Measurements from ENCODE around the gene SATB1. TPM values are rescaled to one million over a fixed set of nuclear protein-coding genes. Genes with fewer than 3 reads are reported as not detected.

SATB1 gene
- total and polyA plus RNA-seq, 2 experiments from 2014 or later, result 17.4 to 28.9 TPM

DNA sequence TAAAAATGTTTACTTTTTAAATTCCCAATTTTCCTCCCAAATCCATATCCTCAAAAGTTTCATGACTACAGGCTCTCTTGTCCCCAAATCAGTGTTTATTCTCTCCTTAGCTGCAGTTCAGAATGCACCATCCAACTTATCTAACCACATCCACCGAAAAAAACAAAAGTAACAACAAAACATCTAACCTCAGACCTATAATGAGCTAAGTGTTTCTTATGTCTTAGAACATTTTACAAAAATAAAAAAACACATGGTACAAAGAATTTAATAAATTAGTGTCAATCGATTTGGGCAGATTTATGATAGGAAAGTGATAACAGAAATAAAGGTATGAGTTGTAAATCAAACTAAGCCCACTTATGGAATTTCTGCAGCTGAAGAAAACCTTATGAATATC, 13.6 kb downstream of the SATB1 start:
- Mint-ChIP-seq H3K36me3 (ENCODE audit: low read depth) (peaks cover 15% of the 10 kb centered on the region; the same call in 1 of the 3 replicates), H3K27ac (no peak overlapping the region), H3K4me1 (peaks cover 17% of the 10 kb centered on the region), H3K9me3 (no peaks in the 10 kb centered on the region), H3K4me3 (no peak overlapping the region), H3K27me3 (ENCODE audit: insufficient read depth, low read depth, poor library complexity) (no peaks in the 10 kb centered on the region)
- DNase-seq (ENCODE audit: low spot score) (no peak), ATAC-seq (no peak)
- H3K4me2 ChIP-seq, result no peak overlapping the region
- H3K9me2 ChIP-seq (ENCODE audit: insufficient read depth), result no peaks in the 10 kb centered on the region
- no peaks in the 10 kb centered on the region for H3K36me3 ChIP-seq (ENCODE audit: insufficient read depth)
- H3K27ac ChIP-seq (ENCODE audit: low read depth), result no peak overlapping the region
- no peaks in the 10 kb centered on the region for H3K79me2 ChIP-seq (replicated peaks; ENCODE audit: insufficient read depth)
- TF ChIP-seq ZNF114 (CRISPR knock-in tag; IDR thresholded peaks at IDR 0.05), result no peak
- no peak for TF ChIP-seq STAT1 (IDR thresholded peaks at IDR 0.05; ENCODE audit: unreplicated experiment)
- TF ChIP-seq, protein P1, sequence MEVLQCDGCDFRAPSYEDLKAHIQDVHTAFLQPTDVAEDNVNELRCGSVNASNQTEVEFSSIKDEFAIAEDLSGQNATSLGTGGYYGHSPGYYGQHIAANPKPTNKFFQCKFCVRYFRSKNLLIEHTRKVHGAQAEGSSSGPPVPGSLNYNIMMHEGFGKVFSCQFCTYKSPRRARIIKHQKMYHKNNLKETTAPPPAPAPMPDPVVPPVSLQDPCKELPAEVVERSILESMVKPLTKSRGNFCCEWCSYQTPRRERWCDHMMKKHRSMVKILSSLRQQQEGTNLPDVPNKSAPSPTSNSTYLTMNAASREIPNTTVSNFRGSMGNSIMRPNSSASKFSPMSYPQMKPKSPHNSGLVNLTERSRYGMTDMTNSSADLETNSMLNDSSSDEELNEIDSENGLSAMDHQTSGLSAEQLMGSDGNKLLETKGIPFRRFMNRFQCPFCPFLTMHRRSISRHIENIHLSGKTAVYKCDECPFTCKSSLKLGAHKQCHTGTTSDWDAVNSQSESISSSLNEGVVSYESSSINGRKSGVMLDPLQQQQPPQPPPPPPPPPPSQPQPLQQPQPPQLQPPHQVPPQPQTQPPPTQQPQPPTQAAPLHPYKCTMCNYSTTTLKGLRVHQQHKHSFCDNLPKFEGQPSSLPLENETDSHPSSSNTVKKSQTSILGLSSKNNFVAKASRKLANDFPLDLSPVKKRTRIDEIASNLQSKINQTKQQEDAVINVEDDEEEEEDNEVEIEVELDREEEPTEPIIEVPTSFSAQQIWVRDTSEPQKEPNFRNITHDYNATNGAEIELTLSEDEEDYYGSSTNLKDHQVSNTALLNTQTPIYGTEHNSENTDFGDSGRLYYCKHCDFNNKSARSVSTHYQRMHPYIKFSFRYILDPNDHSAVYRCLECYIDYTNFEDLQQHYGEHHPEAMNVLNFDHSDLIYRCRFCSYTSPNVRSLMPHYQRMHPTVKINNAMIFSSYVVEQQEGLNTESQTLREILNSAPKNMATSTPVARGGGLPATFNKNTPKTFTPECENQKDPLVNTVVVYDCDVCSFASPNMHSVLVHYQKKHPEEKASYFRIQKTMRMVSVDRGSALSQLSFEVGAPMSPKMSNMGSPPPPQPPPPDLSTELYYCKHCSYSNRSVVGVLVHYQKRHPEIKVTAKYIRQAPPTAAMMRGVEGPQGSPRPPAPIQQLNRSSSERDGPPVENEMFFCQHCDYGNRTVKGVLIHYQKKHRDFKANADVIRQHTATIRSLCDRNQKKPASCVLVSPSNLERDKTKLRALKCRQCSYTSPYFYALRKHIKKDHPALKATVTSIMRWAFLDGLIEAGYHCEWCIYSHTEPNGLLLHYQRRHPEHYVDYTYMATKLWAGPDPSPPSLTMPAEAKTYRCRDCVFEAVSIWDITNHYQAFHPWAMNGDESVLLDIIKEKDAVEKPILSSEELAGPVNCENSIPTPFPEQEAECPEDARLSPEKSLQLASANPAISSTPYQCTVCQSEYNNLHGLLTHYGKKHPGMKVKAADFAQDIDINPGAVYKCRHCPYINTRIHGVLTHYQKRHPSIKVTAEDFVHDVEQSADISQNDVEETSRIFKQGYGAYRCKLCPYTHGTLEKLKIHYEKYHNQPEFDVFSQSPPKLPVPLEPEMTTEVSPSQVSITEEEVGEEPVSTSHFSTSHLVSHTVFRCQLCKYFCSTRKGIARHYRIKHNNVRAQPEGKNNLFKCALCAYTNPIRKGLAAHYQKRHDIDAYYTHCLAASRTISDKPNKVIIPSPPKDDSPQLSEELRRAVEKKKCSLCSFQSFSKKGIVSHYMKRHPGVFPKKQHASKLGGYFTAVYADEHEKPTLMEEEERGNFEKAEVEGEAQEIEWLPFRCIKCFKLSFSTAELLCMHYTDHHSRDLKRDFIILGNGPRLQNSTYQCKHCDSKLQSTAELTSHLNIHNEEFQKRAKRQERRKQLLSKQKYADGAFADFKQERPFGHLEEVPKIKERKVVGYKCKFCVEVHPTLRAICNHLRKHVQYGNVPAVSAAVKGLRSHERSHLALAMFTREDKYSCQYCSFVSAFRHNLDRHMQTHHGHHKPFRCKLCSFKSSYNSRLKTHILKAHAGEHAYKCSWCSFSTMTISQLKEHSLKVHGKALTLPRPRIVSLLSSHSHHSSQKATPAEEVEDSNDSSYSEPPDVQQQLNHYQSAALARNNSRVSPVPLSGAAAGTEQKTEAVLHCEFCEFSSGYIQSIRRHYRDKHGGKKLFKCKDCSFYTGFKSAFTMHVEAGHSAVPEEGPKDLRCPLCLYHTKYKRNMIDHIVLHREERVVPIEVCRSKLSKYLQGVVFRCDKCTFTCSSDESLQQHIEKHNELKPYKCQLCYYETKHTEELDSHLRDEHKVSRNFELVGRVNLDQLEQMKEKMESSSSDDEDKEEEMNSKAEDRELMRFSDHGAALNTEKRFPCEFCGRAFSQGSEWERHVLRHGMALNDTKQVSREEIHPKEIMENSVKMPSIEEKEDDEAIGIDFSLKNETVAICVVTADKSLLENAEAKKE (CRISPR knock-in tag; IDR thresholded peaks at IDR 0.05), result no peak
- TF ChIP-seq JUNB (IDR thresholded peaks at IDR 0.05; ENCODE audit: unreplicated experiment), result no peak
- TF ChIP-seq POLR2AphosphoS5 (IDR thresholded peaks at IDR 0.05; ENCODE audit: low read depth), result no peak
- no peak for TF ChIP-seq ZNF331 (CRISPR knock-in tag; IDR thresholded peaks at IDR 0.05; ENCODE audit: low read depth)
- no peak for TF ChIP-seq EZH2phosphoT487 (IDR thresholded peaks at IDR 0.05; ENCODE audit: unreplicated experiment)
- TF ChIP-seq EZH2 (IDR thresholded peaks at IDR 0.05; ENCODE audit: low read depth, unreplicated experiment), result no peak
- TF ChIP-seq NANOG (IDR thresholded peaks at IDR 0.05; ENCODE audit: borderline replicate concordance), result no peak
- TF ChIP-seq CREB1 (CRISPR knock-in tag; IDR thresholded peaks at IDR 0.05; ENCODE audit: low read depth), result no peak
- TF ChIP-seq, protein P2, sequence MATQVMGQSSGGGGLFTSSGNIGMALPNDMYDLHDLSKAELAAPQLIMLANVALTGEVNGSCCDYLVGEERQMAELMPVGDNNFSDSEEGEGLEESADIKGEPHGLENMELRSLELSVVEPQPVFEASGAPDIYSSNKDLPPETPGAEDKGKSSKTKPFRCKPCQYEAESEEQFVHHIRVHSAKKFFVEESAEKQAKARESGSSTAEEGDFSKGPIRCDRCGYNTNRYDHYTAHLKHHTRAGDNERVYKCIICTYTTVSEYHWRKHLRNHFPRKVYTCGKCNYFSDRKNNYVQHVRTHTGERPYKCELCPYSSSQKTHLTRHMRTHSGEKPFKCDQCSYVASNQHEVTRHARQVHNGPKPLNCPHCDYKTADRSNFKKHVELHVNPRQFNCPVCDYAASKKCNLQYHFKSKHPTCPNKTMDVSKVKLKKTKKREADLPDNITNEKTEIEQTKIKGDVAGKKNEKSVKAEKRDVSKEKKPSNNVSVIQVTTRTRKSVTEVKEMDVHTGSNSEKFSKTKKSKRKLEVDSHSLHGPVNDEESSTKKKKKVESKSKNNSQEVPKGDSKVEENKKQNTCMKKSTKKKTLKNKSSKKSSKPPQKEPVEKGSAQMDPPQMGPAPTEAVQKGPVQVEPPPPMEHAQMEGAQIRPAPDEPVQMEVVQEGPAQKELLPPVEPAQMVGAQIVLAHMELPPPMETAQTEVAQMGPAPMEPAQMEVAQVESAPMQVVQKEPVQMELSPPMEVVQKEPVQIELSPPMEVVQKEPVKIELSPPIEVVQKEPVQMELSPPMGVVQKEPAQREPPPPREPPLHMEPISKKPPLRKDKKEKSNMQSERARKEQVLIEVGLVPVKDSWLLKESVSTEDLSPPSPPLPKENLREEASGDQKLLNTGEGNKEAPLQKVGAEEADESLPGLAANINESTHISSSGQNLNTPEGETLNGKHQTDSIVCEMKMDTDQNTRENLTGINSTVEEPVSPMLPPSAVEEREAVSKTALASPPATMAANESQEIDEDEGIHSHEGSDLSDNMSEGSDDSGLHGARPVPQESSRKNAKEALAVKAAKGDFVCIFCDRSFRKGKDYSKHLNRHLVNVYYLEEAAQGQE (IDR thresholded peaks at IDR 0.05; ENCODE audit: unreplicated experiment), result no peak
- TF ChIP-seq, protein P3, sequence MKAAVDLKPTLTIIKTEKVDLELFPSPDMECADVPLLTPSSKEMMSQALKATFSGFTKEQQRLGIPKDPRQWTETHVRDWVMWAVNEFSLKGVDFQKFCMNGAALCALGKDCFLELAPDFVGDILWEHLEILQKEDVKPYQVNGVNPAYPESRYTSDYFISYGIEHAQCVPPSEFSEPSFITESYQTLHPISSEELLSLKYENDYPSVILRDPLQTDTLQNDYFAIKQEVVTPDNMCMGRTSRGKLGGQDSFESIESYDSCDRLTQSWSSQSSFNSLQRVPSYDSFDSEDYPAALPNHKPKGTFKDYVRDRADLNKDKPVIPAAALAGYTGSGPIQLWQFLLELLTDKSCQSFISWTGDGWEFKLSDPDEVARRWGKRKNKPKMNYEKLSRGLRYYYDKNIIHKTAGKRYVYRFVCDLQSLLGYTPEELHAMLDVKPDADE (IDR thresholded peaks at IDR 0.05), result no peak
- TF ChIP-seq, protein P4, sequence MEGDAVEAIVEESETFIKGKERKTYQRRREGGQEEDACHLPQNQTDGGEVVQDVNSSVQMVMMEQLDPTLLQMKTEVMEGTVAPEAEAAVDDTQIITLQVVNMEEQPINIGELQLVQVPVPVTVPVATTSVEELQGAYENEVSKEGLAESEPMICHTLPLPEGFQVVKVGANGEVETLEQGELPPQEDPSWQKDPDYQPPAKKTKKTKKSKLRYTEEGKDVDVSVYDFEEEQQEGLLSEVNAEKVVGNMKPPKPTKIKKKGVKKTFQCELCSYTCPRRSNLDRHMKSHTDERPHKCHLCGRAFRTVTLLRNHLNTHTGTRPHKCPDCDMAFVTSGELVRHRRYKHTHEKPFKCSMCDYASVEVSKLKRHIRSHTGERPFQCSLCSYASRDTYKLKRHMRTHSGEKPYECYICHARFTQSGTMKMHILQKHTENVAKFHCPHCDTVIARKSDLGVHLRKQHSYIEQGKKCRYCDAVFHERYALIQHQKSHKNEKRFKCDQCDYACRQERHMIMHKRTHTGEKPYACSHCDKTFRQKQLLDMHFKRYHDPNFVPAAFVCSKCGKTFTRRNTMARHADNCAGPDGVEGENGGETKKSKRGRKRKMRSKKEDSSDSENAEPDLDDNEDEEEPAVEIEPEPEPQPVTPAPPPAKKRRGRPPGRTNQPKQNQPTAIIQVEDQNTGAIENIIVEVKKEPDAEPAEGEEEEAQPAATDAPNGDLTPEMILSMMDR (conservative IDR thresholded peaks at IDR 0.05; ENCODE audit: low read depth in 2 of 2), result no peak
- no peaks in the 10 kb centered on the region for H3F3A ChIP-seq (replicated peaks; ENCODE audit: low read depth)
- no peak overlapping the region for H2AFZ ChIP-seq
- peaks cover 15% of the 10 kb centered on the region for H3K4me1 ChIP-seq (ENCODE audit: insufficient read depth)
- no peaks in the 10 kb centered on the region for H4K20me1 ChIP-seq (replicated peaks; ENCODE audit: insufficient read depth)
- H3K27me3 ChIP-seq (ENCODE audit: insufficient read depth), result no peaks in the 10 kb centered on the region
- no peak overlapping the region for H3K4me3 ChIP-seq
